GM21737 (cell line): ENCODE measurements around the gene AATF.

Experiments used
- ATAC-seq: cut with Tn5 transposase; IDR thresholded peaks from one replicate; pipeline ENCODE4 v1.9.1; 2021; ENCODE audit warnings: mild to moderate bottlenecking, moderate library complexity; ENCODE audit not compliant: unreplicated experiment

The AATF gene

GRCh38 chr17:36929851-36930582 lies 18.7 kb upstream of the AATF start:
- ATAC-seq = no peak

GRCh38 chr17:36930583-36930900 lies 18.2 kb upstream of the AATF start:
- no peak for ATAC-seq

- ATAC-seq = no peak
Measured at GRCh38 chr17:36931096-36931696, 17.6 kb upstream of the AATF start.

GRCh38 chr17:36931697-36932382 lies 16.9 kb upstream of the AATF start:
- no peak for ATAC-seq

- no peak for ATAC-seq
Measured at GRCh38 chr17:36932383-36932693, 16.4 kb upstream of the AATF start.

GRCh38 chr17:36932694-36933511 lies 15.9 kb upstream of the AATF start:
- ATAC-seq = no peak

- no peak for ATAC-seq
Measured at GRCh38 chr17:36933512-36934143, 15.1 kb upstream of the AATF start.

- ATAC-seq = no peak
Measured at GRCh38 chr17:36934144-36934691, 14.5 kb upstream of the AATF start.

GRCh38 chr17:36934692-36935630 lies 13.8 kb upstream of the AATF start:
- ATAC-seq = no peak

- no peak for ATAC-seq
Measured at GRCh38 chr17:36935671-36936454, 12.9 kb upstream of the AATF start.

- no peak for ATAC-seq
Measured at GRCh38 chr17:36936455-36937000, 12.2 kb upstream of the AATF start.

GRCh38 chr17:36937001-36937958 lies 11.5 kb upstream of the AATF start, which contains the start of gene LHX1:
Gene LHX1 (plus strand): TSS chr17:36937475. CDS start chr17:36938198, 723 bp downstream.
- ATAC-seq = no peak

GRCh38 chr17:36937959-36938565 lies 10.7 kb upstream of the AATF start:
- ATAC-seq = no peak

GRCh38 chr17:36938566-36939051 lies 10.1 kb upstream of the AATF start:
- ATAC-seq = no peak

- ATAC-seq = no peak
Measured at GRCh38 chr17:36939052-36939801, 9.5 kb upstream of the AATF start.

GRCh38 chr17:36939802-36940312 lies 8.9 kb upstream of the AATF start:
- no peak for ATAC-seq
